HUES64 (cell line): ENCODE measurements around the gene TNK2.
"Not testable (repeated sequence)": the region's sequence is repeated elsewhere in the genome, so short reads cannot be mapped to it uniquely, and the experiment has no call there.

Experiments
- H3K27ac ChIP-seq: 2 replicates; pipeline ENCODE4 v1.7.0; 2013; ENCODE audit warnings: low read depth, low read length, inconsistent platforms
- H3K27me3 ChIP-seq: 2 replicates; pipeline ENCODE4 v1.6.1; 2013; ENCODE audit warnings: mild to moderate bottlenecking, low read length; ENCODE audit not compliant: insufficient read depth
- H3K36me3 ChIP-seq: 2 replicates; pipeline ENCODE4 v1.6.1; 2013; ENCODE audit warnings: mild to moderate bottlenecking, low read length; ENCODE audit not compliant: insufficient read depth
- H3K4me1 ChIP-seq: 2 replicates; pipeline ENCODE4 v1.6.1; 2013; ENCODE audit warnings: mild to moderate bottlenecking, low read length, moderate library complexity; ENCODE audit not compliant: insufficient read depth
- H3K4me3 ChIP-seq: 2 replicates; pipeline ENCODE4 v1.5.1; 2013; ENCODE audit warnings: mild to moderate bottlenecking, low read length, moderate library complexity
- H3K9ac ChIP-seq: 2 replicates; pipeline ENCODE4 v1.6.1; 2013; ENCODE audit warnings: mild to moderate bottlenecking, low read depth, low read length
- H3K9me3 ChIP-seq: 2 replicates; pipeline ENCODE4 v1.6.1; 2013; ENCODE audit warnings: low read depth, low read length; ENCODE audit not compliant: insufficient read depth
- WGBS: fragments of 150-250, 120-280 bp; methylation state at CpG from one replicate; pipeline ENCODE4 v1.1.7; 2013; ENCODE audit warnings: missing lambda C conversion rate; 5-methylcytosine and 5-hydroxymethylcytosine counted together

The TNK2 gene

DNA sequence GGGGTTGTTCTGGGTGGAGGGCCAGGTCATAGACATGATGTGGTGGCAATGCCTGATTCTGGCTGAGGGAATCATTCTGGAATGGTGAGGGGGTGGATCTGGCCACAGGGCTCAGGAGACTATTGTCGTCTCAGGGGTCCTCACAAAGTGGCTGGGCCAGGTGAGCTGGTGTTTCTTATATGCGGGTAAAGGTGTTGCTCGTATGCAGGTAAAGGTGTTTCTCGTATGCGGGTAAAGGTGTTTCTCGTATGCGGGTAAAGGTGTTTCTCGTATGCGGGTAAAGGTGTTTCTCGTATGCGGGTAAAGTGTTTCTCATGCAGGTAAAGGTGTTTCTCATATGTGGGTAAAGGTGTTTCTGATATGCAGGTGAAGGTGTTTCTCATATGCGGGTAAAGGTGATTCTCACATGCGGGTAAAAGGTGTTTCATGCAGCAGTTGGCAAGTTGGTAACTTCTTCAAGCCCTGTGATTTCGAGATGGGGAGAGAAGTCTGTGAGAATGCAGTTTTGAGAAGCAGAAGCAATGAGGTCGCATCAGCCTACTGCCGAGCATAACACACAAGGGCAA is 86.1 kb downstream of the TNK2 start:
- no peak overlapping the region for H3K27ac ChIP-seq
- 92% methylated on average over 16 of the region's 16 CpGs for WGBS
- H3K36me3 ChIP-seq = no peaks in the 10 kb centered on the region
- H3K4me3 ChIP-seq = no peak overlapping the region
- no peaks in the 10 kb centered on the region for H3K4me1 ChIP-seq
- H3K9ac ChIP-seq = no peak overlapping the region
- H3K27me3 ChIP-seq = no peaks in the 10 kb centered on the region
- no peaks in the 10 kb centered on the region for H3K9me3 ChIP-seq

DNA sequence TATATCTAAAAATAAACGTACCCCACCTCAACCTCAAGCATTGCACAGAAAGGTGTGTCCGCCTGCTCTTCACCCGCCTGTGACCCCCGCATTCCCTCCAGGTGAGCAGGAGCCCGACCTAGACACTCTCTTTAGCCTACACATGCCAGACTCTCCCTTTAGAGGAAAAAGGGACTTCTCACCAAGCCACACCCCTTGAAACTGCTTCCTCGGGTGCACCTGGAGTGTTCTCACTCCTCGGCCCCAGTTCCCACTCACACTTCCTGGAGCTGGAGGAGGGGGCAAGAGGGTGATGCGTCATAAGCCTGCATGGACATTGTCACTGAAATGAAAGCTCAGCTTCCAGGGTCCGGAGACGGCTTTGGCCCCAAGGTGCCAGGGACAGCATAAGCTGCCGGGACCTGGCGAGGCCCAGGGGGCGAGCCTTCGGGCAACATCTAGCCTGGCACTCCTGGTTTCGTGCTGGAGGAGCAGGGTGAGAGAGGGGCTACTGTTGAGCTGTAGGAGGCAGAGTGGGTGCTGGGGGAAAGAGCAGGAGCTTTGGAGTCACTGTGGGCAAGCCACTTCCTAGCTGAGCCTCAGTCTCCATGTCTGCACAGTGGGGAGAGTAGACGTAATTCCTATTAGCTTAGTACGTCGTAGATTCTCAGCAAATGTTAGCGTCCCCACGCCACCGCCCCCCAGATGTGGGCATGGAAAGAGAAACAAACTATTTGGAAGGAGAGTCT is 86.8 kb downstream of the TNK2 start:
- Histone ChIP-seq H3K27me3 (no peaks in the 10 kb centered on the region), H3K9ac (no peak overlapping the region), H3K4me3 (no peak overlapping the region), H3K27ac (no peak overlapping the region), H3K4me1 (no peaks in the 10 kb centered on the region), H3K36me3 (no peaks in the 10 kb centered on the region), H3K9me3 (no peaks in the 10 kb centered on the region)
- 96% methylated on average over 21 of the region's 21 CpGs for WGBS

DNA sequence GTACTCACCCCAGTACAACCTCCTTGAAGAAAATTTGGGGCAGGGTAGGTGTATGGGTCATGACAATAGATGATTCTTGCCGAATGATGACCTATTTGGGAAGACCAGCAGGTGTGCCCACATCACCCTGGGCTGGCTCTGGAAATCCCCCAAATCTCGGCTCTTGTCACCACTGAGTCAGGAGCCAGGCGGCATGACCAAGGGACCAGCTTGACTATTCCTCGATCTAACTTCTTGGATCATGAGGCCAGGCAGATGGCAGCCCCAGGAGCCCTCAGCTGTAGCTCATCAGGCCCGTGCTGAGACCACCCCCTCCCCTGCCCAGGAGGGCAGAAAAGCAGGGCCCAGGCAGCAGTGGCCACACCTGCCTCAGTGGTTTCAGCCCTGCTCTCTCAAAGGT is 87.5 kb downstream of the TNK2 start:
- no peak overlapping the region for H3K4me3 ChIP-seq
- no peaks in the 10 kb centered on the region for H3K9me3 ChIP-seq
- 91% methylated on average over 5 of the region's 5 CpGs for WGBS
- no peaks in the 10 kb centered on the region for H3K27me3 ChIP-seq
- no peaks in the 10 kb centered on the region for H3K4me1 ChIP-seq
- no peak overlapping the region for H3K9ac ChIP-seq
- no peak overlapping the region for H3K27ac ChIP-seq
- no peaks in the 10 kb centered on the region for H3K36me3 ChIP-seq

DNA sequence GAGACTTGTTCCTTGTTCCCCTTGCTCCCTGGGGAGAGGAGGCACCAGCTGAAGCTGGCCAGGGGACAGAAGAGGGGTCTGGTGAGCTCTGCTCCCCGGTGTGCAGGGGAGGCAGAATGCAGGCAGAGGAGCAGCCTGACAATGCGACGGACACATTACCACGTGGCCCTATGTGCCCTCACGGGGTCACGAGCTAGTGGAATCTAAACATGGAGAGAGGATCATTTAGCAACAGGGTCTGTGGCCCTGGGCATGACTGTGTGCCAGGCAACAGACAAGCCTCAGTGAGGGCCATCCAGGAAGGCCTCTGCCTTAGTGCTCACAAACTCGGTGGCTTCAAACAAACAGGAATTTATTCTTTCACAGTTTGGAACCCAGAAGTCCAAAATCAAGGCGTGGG is 88.2 kb downstream of the TNK2 start:
- WGBS = 90% methylated on average over 8 of the region's 8 CpGs
- Histone ChIP-seq H3K9me3 (no peaks in the 10 kb centered on the region), H3K27ac (no peak overlapping the region), H3K27me3 (no peaks in the 10 kb centered on the region), H3K9ac (no peak overlapping the region), H3K36me3 (no peaks in the 10 kb centered on the region), H3K4me1 (no peaks in the 10 kb centered on the region), H3K4me3 (no peak overlapping the region)

DNA sequence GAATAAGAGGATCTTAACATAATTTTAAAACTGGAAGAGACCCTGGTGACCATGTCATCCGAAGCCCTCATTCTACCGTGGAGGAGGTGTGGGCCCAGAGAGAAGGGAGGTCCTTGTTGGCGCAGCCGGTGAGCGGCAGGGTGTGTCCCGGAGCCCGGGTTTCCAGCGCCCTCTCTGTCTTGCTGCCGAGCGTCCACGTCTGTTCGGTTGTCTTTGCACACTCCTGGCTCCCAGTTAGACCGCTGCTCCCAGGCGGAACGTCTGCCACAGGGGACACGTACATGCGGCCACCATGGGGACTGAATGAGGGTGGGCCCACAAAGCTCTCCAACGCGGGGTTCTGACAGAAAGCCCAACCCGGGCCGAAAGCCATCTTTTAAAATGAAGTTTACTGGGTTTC is 90.0 kb downstream of the TNK2 start:
- Histone ChIP-seq H3K36me3 (no peaks in the 10 kb centered on the region), H3K9me3 (no peaks in the 10 kb centered on the region), H3K9ac (no peak overlapping the region), H3K4me3 (no peak overlapping the region), H3K4me1 (no peaks in the 10 kb centered on the region), H3K27me3 (no peaks in the 10 kb centered on the region), H3K27ac (no peak overlapping the region)
- 95% methylated on average over 20 of the region's 21 CpGs for WGBS

DNA sequence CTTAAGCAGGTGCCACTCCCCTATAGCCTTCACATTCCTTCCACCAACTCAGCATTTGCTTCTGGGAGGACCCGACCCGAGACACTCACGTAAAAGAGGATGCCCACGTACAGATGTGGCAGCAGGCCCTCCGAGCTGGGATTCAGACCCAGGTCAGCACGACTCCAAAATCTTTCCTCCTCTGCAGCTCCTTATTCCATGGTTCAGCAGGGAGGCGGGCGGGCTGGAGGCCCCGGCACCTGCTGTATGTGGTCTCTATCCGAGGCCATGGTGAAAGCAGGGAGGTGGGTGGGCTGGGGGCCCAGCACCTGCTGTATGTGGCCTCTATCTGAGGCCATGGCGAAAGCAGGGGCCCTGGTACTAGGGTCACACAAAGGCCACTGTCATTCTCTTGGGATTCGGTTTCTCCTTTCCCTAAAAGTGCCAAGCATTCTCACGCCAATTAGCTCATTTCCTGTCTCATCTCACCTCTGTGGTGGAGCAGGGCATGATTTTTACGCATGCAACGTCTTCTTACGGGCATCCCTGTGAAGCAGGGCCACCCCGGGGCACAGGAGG is 90.7 kb downstream of the TNK2 start:
- WGBS = 88% methylated on average over 17 of the region's 17 CpGs
- no peak overlapping the region for H3K27ac ChIP-seq
- no peaks in the 10 kb centered on the region for H3K4me1 ChIP-seq
- no peak overlapping the region for H3K4me3 ChIP-seq
- no peak overlapping the region for H3K9ac ChIP-seq
- H3K27me3 ChIP-seq = no peaks in the 10 kb centered on the region
- no peaks in the 10 kb centered on the region for H3K36me3 ChIP-seq
- H3K9me3 ChIP-seq = no peaks in the 10 kb centered on the region

DNA sequence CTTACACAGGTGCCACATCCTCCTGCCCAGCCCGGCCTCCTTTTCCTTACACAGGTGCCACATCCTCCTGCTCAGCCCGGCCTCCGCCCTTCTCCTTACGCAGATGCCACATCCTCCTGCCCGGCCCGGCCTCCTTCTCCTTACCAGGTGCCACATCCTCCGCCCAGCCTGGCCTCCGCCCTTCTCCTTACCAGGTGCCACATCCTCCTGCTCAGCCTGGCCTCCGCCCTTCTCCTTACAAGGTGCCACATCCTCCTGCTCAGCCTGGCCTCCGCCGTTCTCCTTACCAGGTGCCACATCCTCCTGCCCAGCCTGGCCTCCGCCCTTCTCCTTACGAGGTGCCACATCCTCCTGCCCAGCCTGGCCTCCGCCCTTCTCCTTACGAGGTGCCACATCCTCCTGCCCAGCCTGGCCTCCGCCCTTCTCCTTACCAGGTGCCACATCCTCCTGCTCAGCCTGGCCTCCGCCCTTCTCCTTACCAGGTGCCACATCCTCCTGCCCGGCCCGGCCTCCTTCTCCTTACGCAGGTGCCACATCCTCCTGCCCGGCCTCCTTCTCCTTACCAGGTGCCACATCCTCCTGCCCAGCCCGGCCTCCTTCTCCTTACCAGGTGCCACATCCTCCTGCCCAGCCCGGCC is 92.0 kb downstream of the TNK2 start:
- H3K4me1 ChIP-seq, H3K4me3 ChIP-seq, H3K9me3 ChIP-seq, H3K9ac ChIP-seq, H3K27ac ChIP-seq, H3K27me3 ChIP-seq, H3K36me3 ChIP-seq: not testable (repeated sequence)
- WGBS = 92% methylated on average over 22 of the region's 23 CpGs

DNA sequence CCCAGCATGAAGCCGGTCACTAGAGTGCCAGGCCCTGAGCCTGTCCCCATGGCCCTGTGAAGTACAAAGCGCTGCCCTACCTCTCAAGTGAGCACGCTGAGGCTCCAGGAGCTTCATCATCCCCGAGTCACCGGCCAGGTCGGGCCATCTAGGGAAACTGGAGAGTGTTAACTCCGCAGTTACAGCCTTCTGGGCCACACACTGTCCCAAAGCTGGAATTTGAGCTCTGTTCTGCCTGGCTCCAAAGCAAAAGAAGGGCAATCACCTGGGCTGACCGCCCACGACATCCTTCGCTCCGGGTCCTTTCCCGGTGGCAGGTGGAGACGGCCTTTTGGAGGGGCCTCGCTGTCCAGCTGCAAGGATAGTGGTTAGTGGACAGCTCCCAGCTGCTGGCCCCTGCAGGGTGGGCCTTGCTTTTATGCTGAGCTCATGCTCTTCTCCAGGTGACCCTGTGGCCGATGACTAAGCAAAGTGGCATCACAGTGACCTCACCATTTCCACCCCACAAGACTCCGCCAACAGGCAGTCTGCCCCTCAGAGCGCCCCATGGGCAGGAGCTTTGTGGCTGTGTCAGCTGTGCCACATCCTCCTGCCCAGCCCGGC is 93.1 kb downstream of the TNK2 start:
- WGBS = 87% methylated on average over 18 of the region's 18 CpGs
- no peaks in the 10 kb centered on the region for H3K9me3 ChIP-seq
- no peak overlapping the region for H3K27ac ChIP-seq
- no peak overlapping the region for H3K4me3 ChIP-seq
- H3K36me3 ChIP-seq = no peaks in the 10 kb centered on the region
- no peak overlapping the region for H3K9ac ChIP-seq
- peaks cover 8% of the 10 kb centered on the region for H3K4me1 ChIP-seq
- no peaks in the 10 kb centered on the region for H3K27me3 ChIP-seq

DNA sequence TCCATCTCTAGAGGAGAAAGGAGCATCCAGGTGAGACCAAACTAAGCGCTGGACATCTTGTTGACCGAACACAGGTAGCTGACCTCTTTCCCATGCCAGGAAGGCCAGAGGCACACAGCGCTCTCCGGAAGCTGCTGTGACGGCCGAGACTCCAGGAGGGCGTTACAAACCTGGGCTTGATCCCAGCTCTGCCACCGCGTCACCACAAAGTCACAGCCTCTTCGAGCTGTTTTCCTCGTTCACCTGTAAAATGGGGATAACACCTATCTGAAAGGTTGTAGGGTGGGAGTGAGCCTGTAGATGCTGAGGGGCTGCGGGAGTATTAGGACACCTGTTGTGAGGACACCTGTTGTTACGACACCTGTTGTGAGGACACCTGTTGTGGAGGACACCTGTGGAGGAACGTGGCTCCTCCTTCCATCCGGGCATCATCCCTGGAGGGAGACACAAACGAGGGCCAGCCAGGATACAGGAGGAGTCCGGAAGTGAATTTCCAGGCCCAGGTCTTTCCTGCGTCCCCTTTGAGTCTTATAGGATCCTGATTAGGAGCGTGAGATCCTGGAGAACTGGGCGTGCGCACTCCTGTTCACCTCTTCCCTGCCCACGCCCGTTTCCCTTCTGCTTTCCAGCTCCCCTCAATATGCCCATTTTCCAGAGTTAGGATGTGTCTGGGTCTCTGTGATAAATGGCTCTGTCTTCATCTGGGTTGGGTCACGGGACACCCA is 94.3 kb downstream of the TNK2 start:
- H3K36me3 ChIP-seq = no peaks in the 10 kb centered on the region
- H3K9ac ChIP-seq = no peak overlapping the region
- H3K9me3 ChIP-seq = no peaks in the 10 kb centered on the region
- no peak overlapping the region for H3K4me3 ChIP-seq
- no peak overlapping the region for H3K27ac ChIP-seq
- H3K4me1 ChIP-seq = peaks cover 16% of the 10 kb centered on the region
- H3K27me3 ChIP-seq = no peaks in the 10 kb centered on the region
- WGBS = 93% methylated on average over 23 of the region's 24 CpGs
